ENCODE measurements around the gene ZNF837.

- no peak for TF ChIP-seq POLR2AphosphoS5 (IDR thresholded peaks at IDR 0.05; ENCODE audit: low read depth, low read length)
- TF ChIP-seq POLR2A (IDR thresholded peaks at IDR 0.05; ENCODE audit: low read depth, low read length), result no peak
- no peak for TF ChIP-seq TAF1 (IDR thresholded peaks at IDR 0.05; ENCODE audit: borderline replicate concordance, low read depth, low read length)
These were observed 51.8 kb downstream of the ZNF837 start for GRCh38 chr19:58328999-58329398.

Data from GM12892 (cell line).